GM12878 (cell line): Measurements from ENCODE around the gene RBKS. TPM values are rescaled to one million over a fixed set of nuclear protein-coding genes. Genes with fewer than 3 reads are reported as not detected.
A peak's percentile ranks its signal among the peaks of the same experiment; 100 is the strongest.

Source experiments
- CBFB ChIP-seq: IDR thresholded peaks from 2 replicates; pipeline ENCODE4 v1.6.1; 2016; ENCODE audit warnings: antibody characterized with exemption, low read depth
- CHD1 ChIP-seq: IDR thresholded peaks from 2 replicates; pipeline ENCODE4 v1.6.1; 2012; ENCODE audit warnings: low read depth, low read length, improper control_type of control experiment
- EGR1 ChIP-seq, 2 experiments: IDR thresholded peaks; 1 replicate in 1 of 2; 2 replicates in 1 of 2; pipeline ENCODE4 v1.6.1; 2011 to 2012; ENCODE audit warnings: low read depth in 2 of 2, low read length in 2 of 2, borderline replicate concordance in 1 of 2, mild to moderate bottlenecking in 1 of 2, moderate library complexity in 1 of 2
- GATAD2B ChIP-seq: fragments of 450-650 bp; conservative IDR thresholded peaks from 2 replicates; pipeline ENCODE4 v1.6.1; 2017; ENCODE audit warnings: low read depth, mild to moderate bottlenecking, moderate library complexity
- HCFC1 ChIP-seq: fragments of 150-350 bp; IDR thresholded peaks from 2 replicates; pipeline ENCODE4 v1.6.1; 2014; ENCODE audit warnings: low read length
- MXI1 ChIP-seq: fragments of 150-350 bp; IDR thresholded peaks from 2 replicates; pipeline ENCODE4 v1.6.1; 2011; ENCODE audit warnings: low read depth, mild to moderate bottlenecking, inconsistent platforms, low read length, improper control_type of control experiment
- NBN ChIP-seq: fragments of 450-650 bp; IDR thresholded peaks from 2 replicates; pipeline ENCODE4 v1.6.1; 2016
- NFIC ChIP-seq: IDR thresholded peaks from 2 replicates; pipeline ENCODE4 v1.6.1; 2012; ENCODE audit warnings: low read depth, mild to moderate bottlenecking, inconsistent platforms, low read length, moderate library complexity
- NR2C1 ChIP-seq: fragments of 450-650 bp; IDR thresholded peaks from 2 replicates; pipeline ENCODE4 v1.6.1; 2017; ENCODE audit warnings: antibody characterized with exemption, mild to moderate bottlenecking, moderate library complexity
- POU2F2 ChIP-seq: IDR thresholded peaks from 3 replicates; pipeline ENCODE4 v1.6.1; 2011; ENCODE audit warnings: low read depth, mild to moderate bottlenecking, low read length, borderline replicate concordance
- RFX5 ChIP-seq: IDR thresholded peaks from 2 replicates; pipeline ENCODE4 v1.6.1; 2011; ENCODE audit warnings: low read depth, low read length, improper control_type of control experiment
- SIN3A ChIP-seq: IDR thresholded peaks from 2 replicates; pipeline ENCODE4 v1.6.1; 2012; ENCODE audit warnings: low read depth, low read length, improper control_type of control experiment
- SIX5 ChIP-seq: IDR thresholded peaks from 2 replicates; pipeline ENCODE4 v1.6.1; 2011; ENCODE audit warnings: mild to moderate bottlenecking, low read depth, low read length, moderate library complexity; ENCODE audit not compliant: severe bottlenecking
- SMAD5 ChIP-seq: IDR thresholded peaks from 2 replicates; pipeline ENCODE4 v1.6.1; 2016; ENCODE audit warnings: antibody characterized with exemption, low read depth
- SUPT20H ChIP-seq: IDR thresholded peaks from 2 replicates; pipeline ENCODE4 v1.6.1; 2011; ENCODE audit warnings: low read depth, mild to moderate bottlenecking, low read length, moderate library complexity, borderline replicate concordance; ENCODE audit not compliant: control insufficient read depth
- TAF1 ChIP-seq: IDR thresholded peaks from 2 replicates; pipeline ENCODE4 v1.6.1; 2011; ENCODE audit warnings: mild to moderate bottlenecking, low read depth, low read length, borderline replicate concordance
- TCF3 ChIP-seq: IDR thresholded peaks from 2 replicates; pipeline ENCODE4 v1.6.1; 2012; ENCODE audit warnings: low read depth, mild to moderate bottlenecking, low read length, borderline replicate concordance; ENCODE audit not compliant: insufficient read depth
- polyA plus RNA-seq, 11 experiments: library from polyadenylated mRNA; depleted of rRNA in 4 of 11; unstranded in 6 of 11; stranded (reverse) in 5 of 11; fragments of >200 nt; fragmentation: Nextera tagmentation in 4 of 11; fragmentation: Illumina TruSeq in 1 of 11; extraction: Ambion mirVana in 4 of 11; extraction: Trizol in 1 of 11; gene quantifications; 1 replicate in 1 of 11; 2 replicates in 10 of 11; pipeline versions ENCODE4 v1.2.1 to v1.2.3, GENCODE V29; 2011 to 2016; ENCODE audit warnings: inconsistent platforms in 2 of 11, missing spikeins in 2 of 11, low read depth in 1 of 11
- total RNA-seq, 4 experiments: library from RNA; depleted of rRNA in 3 of 4; stranded (reverse); fragments of >200 nt in 3 of 4; fragmentation: Illumina TruSeq in 1 of 4; extraction: Trizol in 1 of 4; gene quantifications; 2 replicates each; pipeline versions ENCODE4 v1.2.1 to v1.2.3, GENCODE V29; 2013 to 2021
- TF ChIP-seq, protein P1 (sequence below): IDR thresholded peaks from 2 replicates; pipeline ENCODE4 v1.6.1; 2011; ENCODE audit warnings: mild to moderate bottlenecking, low read depth, low read length, moderate library complexity; ENCODE audit not compliant: insufficient replicate concordance
- TF ChIP-seq, protein P2 (sequence below): IDR thresholded peaks from 2 replicates; pipeline ENCODE4 v1.6.1; 2011; ENCODE audit warnings: low read depth, low read length, improper control_type of control experiment, borderline replicate concordance
- TF ChIP-seq, protein P3 (sequence below): fragments of 450-650 bp; IDR thresholded peaks from 2 replicates; pipeline ENCODE4 v1.6.1; 2016; ENCODE audit warnings: mild to moderate bottlenecking, moderate library complexity, borderline replicate concordance

Gene RBKS
- total and polyA plus RNA-seq, 10 of the 15 experiments (the other 5 are each of a cell fraction or from before 2014, with no cell fraction given) = 0.39 to 1.8 (median 1.0) TPM

DNA sequence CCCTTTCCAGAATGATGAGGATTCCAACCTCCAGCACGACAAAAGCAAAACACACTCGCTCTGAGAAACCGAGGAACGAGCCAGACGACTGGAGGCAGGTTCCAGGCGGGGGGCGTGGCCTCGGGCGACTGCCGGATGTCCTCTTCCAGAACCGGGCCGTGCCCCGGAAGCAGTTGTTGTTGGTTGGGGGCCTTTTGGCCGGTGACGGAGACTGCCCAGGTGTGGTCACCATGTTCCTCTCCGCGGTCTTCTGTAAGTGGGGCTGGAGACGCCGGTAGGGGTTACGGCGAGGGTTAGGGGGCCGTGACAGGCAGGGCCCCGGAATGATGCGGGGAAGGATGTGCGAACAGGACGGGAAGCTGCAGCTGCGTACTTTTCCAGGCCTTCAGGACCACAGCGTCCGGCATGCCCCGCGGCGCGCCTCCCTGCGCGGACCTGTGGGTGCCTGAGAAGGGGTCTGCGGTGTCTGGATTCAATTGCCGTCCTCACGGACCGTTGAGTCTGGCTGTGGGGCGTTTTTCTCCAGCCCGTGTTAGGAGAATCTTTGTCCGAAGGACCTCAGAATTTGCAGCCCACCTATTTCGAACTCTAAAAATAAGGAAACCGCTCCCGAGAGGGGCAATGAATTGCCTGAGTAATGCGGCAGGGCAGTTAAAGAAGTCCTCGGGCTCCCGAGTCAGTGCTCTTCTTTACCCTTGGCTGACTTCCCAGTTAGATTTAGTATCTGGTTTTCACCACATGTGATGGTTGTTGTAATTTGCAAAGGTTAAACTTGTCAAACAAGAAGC lies 118.4 kb downstream of the RBKS start, which contains the start of gene MRPL33 (continued):
- TF ChIP-seq POU2F2 = peak; percentile 50; the same call in 1 of the 3 replicates
- TF ChIP-seq, protein P1, sequence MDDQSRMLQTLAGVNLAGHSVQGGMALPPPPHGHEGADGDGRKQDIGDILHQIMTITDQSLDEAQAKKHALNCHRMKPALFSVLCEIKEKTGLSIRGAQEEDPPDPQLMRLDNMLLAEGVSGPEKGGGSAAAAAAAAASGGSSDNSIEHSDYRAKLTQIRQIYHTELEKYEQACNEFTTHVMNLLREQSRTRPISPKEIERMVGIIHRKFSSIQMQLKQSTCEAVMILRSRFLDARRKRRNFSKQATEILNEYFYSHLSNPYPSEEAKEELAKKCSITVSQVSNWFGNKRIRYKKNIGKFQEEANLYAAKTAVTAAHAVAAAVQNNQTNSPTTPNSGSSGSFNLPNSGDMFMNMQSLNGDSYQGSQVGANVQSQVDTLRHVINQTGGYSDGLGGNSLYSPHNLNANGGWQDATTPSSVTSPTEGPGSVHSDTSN = no peak
- TF ChIP-seq GATAD2B = peak; percentile 56; the same call in 1 of the 2 replicates
- TF ChIP-seq, protein P2, sequence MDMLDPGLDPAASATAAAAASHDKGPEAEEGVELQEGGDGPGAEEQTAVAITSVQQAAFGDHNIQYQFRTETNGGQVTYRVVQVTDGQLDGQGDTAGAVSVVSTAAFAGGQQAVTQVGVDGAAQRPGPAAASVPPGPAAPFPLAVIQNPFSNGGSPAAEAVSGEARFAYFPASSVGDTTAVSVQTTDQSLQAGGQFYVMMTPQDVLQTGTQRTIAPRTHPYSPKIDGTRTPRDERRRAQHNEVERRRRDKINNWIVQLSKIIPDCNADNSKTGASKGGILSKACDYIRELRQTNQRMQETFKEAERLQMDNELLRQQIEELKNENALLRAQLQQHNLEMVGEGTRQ = no peak
- TF ChIP-seq, protein P3, sequence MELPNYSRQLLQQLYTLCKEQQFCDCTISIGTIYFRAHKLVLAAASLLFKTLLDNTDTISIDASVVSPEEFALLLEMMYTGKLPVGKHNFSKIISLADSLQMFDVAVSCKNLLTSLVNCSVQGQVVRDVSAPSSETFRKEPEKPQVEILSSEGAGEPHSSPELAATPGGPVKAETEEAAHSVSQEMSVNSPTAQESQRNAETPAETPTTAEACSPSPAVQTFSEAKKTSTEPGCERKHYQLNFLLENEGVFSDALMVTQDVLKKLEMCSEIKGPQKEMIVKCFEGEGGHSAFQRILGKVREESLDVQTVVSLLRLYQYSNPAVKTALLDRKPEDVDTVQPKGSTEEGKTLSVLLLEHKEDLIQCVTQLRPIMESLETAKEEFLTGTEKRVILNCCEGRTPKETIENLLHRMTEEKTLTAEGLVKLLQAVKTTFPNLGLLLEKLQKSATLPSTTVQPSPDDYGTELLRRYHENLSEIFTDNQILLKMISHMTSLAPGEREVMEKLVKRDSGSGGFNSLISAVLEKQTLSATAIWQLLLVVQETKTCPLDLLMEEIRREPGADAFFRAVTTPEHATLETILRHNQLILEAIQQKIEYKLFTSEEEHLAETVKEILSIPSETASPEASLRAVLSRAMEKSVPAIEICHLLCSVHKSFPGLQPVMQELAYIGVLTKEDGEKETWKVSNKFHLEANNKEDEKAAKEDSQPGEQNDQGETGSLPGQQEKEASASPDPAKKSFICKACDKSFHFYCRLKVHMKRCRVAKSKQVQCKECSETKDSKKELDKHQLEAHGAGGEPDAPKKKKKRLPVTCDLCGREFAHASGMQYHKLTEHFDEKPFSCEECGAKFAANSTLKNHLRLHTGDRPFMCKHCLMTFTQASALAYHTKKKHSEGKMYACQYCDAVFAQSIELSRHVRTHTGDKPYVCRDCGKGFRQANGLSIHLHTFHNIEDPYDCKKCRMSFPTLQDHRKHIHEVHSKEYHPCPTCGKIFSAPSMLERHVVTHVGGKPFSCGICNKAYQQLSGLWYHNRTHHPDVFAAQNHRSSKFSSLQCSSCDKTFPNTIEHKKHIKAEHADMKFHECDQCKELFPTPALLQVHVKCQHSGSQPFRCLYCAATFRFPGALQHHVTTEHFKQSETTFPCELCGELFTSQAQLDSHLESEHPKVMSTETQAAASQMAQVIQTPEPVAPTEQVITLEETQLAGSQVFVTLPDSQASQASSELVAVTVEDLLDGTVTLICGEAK = peak; percentile 98
- TF ChIP-seq TCF3 = 0 out of 2 replicates have a peak, but pooled peaks have one; percentile 45
- TF ChIP-seq SIN3A = 0 out of 2 replicates have a peak, but pooled peaks have one; percentile 50
- TF ChIP-seq SUPT20H = no peak
- peak; percentile 76 for TF ChIP-seq NBN
- TF ChIP-seq MXI1 = 0 out of 2 replicates have a peak, but pooled peaks have one; percentile 46
- TF ChIP-seq NFIC = no peak
- TF ChIP-seq SIX5 = peak; percentile 48
- 0 out of 2 replicates have a peak, but pooled peaks have one; percentile 27 for TF ChIP-seq RFX5
- TF ChIP-seq EGR1 (IDR thresholded peaks at IDR 0.05; ENCODE audit: borderline replicate concordance in 1 of 2, low read depth in 2 of 2, low read length in 2 of 2) = peak in 1 of 2 experiments; percentile 52; a peak in 1 of 3 replicates
- TF ChIP-seq SMAD5 = peak; percentile 81
- TF ChIP-seq CBFB = peak; percentile 78
- peak; percentile 71 for TF ChIP-seq HCFC1
- no peak for TF ChIP-seq CHD1
- peak; percentile 56; the same call in 1 of the 2 replicates for TF ChIP-seq TAF1
- peak; percentile 99 for TF ChIP-seq NR2C1
